GM23248 (cell line): ENCODE data around the gene ZBTB46.

Source experiments
- EZH2 ChIP-seq: fragments of 200-600 bp; sonication (generic); IDR thresholded peaks from 2 replicates; pipeline ENCODE4 v1.6.1; 2018; ENCODE audit warnings: antibody characterized with exemption, mild to moderate bottlenecking; ENCODE audit not compliant: insufficient read depth, poor library complexity, severe bottlenecking
- EZH2phosphoT487 ChIP-seq: fragments of 200-600 bp; sonication (generic); IDR thresholded peaks from 2 replicates; pipeline ENCODE4 v1.6.1; 2018; ENCODE audit warnings: antibody characterized with exemption, moderate library complexity, mild to moderate bottlenecking, low read depth; ENCODE audit not compliant: insufficient read depth

DNA sequence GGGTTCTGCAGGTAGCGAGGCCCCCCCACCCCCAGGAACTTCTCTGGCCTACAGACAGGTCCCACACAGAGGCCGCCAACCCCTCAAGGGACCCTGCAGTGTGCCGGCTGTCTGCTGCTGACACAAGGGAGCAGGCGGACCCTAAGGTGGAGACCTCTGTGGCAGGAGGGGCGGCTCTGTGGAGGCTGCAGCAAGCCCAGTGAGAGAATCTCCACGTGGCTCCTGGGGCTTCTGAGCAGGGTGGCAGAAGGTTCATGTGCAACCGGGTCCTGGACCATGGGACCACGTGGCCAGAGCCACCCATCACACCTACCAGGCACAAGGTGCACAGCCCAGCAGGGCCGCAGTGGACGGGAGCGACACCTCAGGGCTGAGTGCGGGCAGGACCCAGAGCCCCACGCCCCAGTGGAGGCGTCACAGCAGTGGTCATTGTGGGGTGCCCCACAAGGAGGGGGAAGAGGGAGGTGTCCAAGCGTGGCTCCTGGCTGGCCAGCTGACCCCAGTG is 127.5 kb downstream of the ZBTB46 start:
- TF ChIP-seq EZH2 (no peak), EZH2phosphoT487 (no peak)
